Cortex of kidney (tissue), 1 donor: ENCODE data around the gene CCN2.
"Not testable (repeated sequence)": the region's sequence is repeated elsewhere in the genome, so short reads cannot be mapped to it uniquely, and the experiment has no call there.

Experiments
- DNase-seq: peaks from one replicate; lab custom pipeline; 2025; lab: John Stamatoyannopoulos, UW

CCN2 gene

DNA sequence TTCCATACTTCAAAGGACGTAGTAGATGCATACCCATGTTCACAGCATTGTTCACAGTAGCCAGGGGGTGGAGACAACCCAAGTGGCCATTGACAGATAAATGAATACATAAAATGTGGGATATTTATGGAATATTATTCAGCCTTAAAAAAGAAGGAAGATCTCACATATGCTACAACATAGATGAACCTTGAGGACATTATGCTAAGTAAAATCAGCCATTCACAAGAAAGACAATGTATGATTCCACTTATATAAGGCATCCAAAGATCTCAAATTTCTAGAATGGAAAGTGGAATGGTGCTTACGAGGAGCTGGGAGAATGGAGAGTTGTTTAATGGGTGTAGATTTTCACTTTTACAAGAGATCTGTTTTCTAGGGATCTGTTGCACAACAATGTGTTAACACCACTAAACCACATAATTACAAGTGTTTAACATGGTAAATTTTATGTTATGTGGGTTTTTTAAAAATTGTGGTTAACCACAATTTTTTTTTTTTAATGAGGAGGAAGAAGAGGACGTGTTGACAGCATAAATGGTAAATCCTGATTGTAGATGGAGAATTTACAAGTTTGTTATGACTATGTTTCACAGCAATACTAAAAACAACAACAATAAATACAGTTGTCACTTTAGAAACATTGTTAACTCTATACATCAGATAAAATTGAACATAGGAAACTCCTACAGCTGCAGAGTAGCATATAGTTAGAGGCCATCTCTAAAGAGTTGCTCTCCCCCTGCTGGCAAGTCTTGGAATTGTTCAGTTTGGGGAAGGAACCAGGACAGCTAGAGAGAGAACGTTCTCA, 41.6 kb downstream of the CCN2 start:
- DNase-seq: no peak

DNA sequence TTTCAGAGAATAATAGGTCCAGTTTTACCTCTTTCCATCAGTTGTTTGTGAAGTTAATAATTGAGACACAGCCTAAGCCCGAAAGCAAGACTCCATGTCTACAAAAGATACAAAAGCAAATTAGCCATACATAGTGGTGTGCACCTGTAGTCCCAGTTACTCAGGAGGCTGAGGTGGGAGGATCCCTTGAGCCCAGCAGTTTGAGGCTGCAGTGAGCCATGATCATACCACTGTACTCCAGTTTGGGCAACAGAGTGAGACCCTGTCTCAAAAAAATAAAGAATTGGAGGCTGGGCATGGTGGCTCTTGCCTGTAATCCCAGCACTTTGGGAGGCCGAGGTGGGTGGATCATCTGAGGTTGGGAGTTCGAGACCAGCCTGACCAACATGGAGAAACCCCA, 42.4 kb downstream of the CCN2 start:
- not testable (repeated sequence) for DNase-seq

DNA sequence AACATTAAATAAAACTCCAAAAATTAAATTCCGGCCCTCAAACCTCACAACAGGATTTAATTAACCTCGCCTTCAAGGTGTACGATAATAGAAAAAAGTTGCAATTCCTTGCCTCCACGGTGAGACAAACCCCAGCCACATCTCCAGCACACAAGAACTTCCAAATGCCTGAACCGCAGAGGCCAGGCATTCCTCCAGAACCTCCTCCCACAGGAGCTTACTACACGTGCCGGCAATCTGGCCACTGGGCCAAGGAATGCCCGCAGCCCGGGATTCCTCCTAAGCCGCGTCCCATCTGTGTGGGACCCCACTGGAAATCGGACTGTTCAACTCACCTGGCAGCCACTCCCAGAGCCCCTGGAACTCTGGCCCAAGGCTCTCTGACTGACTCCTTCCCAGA, 47.4 kb downstream of the CCN2 start:
- DNase-seq: not testable (repeated sequence)

DNA sequence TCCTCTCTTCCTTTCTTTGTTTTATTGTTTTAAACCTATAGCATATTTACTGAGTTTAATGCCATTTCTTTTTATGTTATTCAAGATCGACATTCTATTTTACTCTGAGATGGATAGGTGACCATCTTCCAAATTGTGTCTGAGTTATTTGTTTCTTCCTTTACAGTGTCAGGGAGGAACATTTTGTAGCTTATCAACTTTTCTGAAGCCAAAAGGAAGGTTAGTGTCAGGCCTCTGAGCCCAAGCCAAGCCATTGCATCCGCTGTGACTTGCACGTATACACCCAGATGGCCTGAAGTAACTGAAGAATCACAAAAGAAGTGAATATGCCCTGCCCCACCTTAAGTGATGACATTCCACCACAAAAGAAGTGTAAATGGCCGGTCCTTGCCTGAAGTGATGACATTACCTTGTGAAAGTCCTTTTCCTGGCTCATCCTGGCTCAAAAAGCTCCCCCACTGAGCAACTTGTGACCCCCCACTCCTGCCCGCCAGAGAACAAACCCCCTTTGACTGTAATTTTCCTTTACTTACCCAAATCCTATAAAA, 49.8 kb downstream of the CCN2 start:
- DNase-seq: not testable (repeated sequence)

DNA sequence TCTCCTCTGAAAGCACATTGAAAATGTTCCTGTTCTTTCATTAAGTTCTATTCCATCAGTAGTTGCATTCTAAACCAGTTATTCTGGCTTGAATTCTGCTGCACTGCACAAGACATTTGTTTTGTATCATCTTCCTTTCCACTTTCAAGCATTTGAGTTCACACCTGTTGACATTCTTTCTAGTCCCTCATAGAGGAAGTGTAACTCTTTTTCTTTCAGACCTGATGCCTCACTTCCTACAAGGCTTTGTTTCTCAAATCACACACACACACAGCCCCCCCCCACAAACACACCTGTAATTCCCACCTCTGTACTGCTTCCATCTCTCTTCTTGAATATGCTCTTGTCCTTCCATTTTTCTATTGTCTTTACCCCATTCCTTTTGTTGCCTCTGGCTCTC, 50.9 kb downstream of the CCN2 start:
- DNase-seq: no peak

DNA sequence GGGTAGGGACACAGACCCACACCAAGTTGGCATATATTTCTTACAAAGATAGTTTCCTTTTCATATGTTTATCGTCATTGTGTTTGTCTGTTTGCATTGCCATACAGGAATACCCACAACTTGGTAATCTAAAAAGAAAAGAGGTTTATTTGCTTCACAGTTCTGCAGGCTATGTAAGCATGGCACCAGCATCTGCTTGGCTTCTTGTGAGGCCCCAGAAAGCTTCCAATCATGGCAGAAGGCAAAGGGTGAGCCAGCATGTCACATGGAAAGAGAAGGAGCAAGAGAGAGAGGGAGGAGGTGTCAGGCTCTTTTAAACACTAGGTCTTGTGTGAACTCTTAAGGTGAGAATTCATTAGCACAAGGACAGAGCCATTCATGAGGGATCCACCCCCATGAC, 52.5 kb downstream of the CCN2 start:
- no peak for DNase-seq
